MCF 10A (cell line): Measurements from ENCODE around the gene TBXAS1. TPM values are rescaled to one million over a fixed set of nuclear protein-coding genes. Genes with fewer than 3 reads are reported as not detected.

Experiments used
- BruUV-seq: library from RNA; stranded (reverse); fragments of 400-500 nt; replicated peaks from 2 replicates; lab custom pipeline; 2021; lab: Mats Ljungman, UMichigan
- CTCF ChIA-PET: fragments of 300-600 bp; sonication (Branson Sonifier 250); formaldehyde crosslinking; extraction: SDS; loops from one replicate; lab custom pipeline; 2021; ENCODE audit warnings: antibody characterized with exemption, inconsistent platforms; lab: Yijun Ruan, JAX
- POLR2A ChIA-PET: fragments of 300-600, 350-650 bp; sonication (Branson Sonifier 250); formaldehyde crosslinking; extraction: SDS; loops from one replicate; lab custom pipeline; 2020; ENCODE audit warnings: antibody characterized with exemption, inconsistent platforms; lab: Yijun Ruan, JAX
- DNase-seq: peaks from one replicate; pipeline ENCODE4 v3.0.0-alpha.2; 2018; ENCODE audit not compliant: unreplicated experiment
- H3K27ac Mint-ChIP-seq: one replicate; pipeline ENCODE4 v1.8.0; 2022; ENCODE audit warnings: mild to moderate bottlenecking, low read depth, mixed read lengths; ENCODE audit not compliant: unreplicated experiment
- H3K27me3 Mint-ChIP-seq: one replicate; pipeline ENCODE4 v1.8.0; 2022; ENCODE audit warnings: mixed read lengths; ENCODE audit not compliant: insufficient read depth, unreplicated experiment
- H3K36me3 Mint-ChIP-seq: one replicate; pipeline ENCODE4 v1.8.0; 2022; ENCODE audit warnings: mild to moderate bottlenecking, moderate library complexity, mixed read lengths; ENCODE audit not compliant: insufficient read depth, unreplicated experiment
- H3K4me1 Mint-ChIP-seq: one replicate; pipeline ENCODE4 v1.8.0; 2022; ENCODE audit warnings: mixed read lengths; ENCODE audit not compliant: insufficient read depth, unreplicated experiment
- H3K4me3 Mint-ChIP-seq: one replicate; pipeline ENCODE4 v1.8.0; 2022; ENCODE audit warnings: mild to moderate bottlenecking, moderate library complexity, mixed read lengths; ENCODE audit not compliant: unreplicated experiment
- H3K9me3 Mint-ChIP-seq: one replicate; pipeline ENCODE4 v1.8.0; 2022; ENCODE audit warnings: mixed read lengths; ENCODE audit not compliant: unreplicated experiment
- CTCF ChIP-seq: fragments of 200-600 bp; IDR thresholded peaks from one replicate; pipeline ENCODE4 v1.8.0; 2022; ENCODE audit warnings: antibody characterized with exemption, mild to moderate bottlenecking; ENCODE audit not compliant: unreplicated experiment
- intact Hi-C: fragments of 100-400 bp; cut with micrococcal nuclease; formaldehyde crosslinking; loops from 2 replicates; pipeline ENCODE4 v1.14.1; 2022
- total RNA-seq: library from RNA; stranded (reverse); gene quantifications from 2 replicates; pipeline ENCODE4 v1.2.3, GENCODE V29; 2022

Gene TBXAS1
- total RNA-seq, 1 experiment from 2014 or later: 1.5 TPM

GRCh38 chr7:139869886-139870285, 40.8 kb downstream of the TBXAS1 start:
- BruUV-seq: no TSS peak
- intact Hi-C loops: no loop called here
- no peak for TF ChIP-seq CTCF
- no peaks in the 10 kb centered on the region for H3K36me3 Mint-ChIP-seq
- ChIA-PET CTCF (no interaction called here), POLR2A (interaction anchor here (0.7 to 0.9 kb wide), 2 partner anchors 12 to 42 kb away, joined by 3 read pairs; no protein-coding TSS in a partner anchor)
- no peaks in the 10 kb centered on the region for H3K27me3 Mint-ChIP-seq
- no peak overlapping the region for H3K4me3 Mint-ChIP-seq
- H3K9me3 Mint-ChIP-seq: peaks cover 15% of the 10 kb centered on the region
- no peak for DNase-seq
- no peaks in the 10 kb centered on the region for H3K4me1 Mint-ChIP-seq
- no peak overlapping the region for H3K27ac Mint-ChIP-seq

- Mint-ChIP-seq H3K4me1 (no peaks in the 10 kb centered on the region), H3K4me3 (no peak overlapping the region), H3K27ac (no peak overlapping the region), H3K36me3 (no peaks in the 10 kb centered on the region), H3K27me3 (no peaks in the 10 kb centered on the region), H3K9me3 (peaks cover 10% of the 10 kb centered on the region)
- no TSS peak for BruUV-seq
- TF ChIP-seq CTCF: no peak
- CTCF ChIA-PET: no interaction called here
- DNase-seq: no peak
- POLR2A ChIA-PET: interaction anchor here (0.7 to 0.9 kb wide), 2 partner anchors 12 to 43 kb away, joined by 3 read pairs; no protein-coding TSS in a partner anchor
- intact Hi-C loops: no loop called here
Observed at GRCh38 chr7:139870380-139870779, 41.3 kb downstream of the TBXAS1 start.

GRCh38 chr7:139871331-139871730, 42.3 kb downstream of the TBXAS1 start:
- intact Hi-C loops: no loop called here
- CTCF ChIA-PET: no interaction called here
- DNase-seq: no peak
- Mint-ChIP-seq H3K36me3 (no peaks in the 10 kb centered on the region), H3K4me1 (no peaks in the 10 kb centered on the region), H3K27me3 (no peaks in the 10 kb centered on the region), H3K9me3 (peaks cover 6% of the 10 kb centered on the region), H3K27ac (no peak overlapping the region), H3K4me3 (no peak overlapping the region)
- POLR2A ChIA-PET: no interaction called here
- TF ChIP-seq CTCF: no peak
- no TSS peak for BruUV-seq

DNA sequence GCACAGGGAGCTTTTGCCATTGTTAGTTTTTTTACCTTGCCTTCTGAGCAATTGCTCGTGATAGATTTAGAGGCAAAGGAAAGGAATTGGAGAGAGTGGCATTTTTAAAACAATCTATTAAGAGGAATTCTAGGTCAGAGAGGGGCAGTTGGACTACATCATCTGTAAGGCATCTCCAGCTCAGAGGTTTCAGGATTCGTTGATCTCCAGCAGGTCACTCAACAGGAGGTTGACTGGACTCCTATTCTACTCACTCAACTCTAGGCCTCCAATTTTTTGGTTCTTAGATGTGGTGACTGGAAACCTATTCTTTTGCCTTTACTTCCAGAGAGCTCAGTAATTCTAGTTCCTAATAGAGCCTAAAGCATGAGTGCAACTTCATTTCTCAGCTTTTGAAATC, 42.8 kb downstream of the TBXAS1 start:
- DNase-seq: no peak
- CTCF ChIA-PET: no interaction called here
- Mint-ChIP-seq H3K27me3 (no peaks in the 10 kb centered on the region), H3K9me3 (peaks cover under 1% of the 10 kb centered on the region), H3K36me3 (no peaks in the 10 kb centered on the region), H3K27ac (no peak overlapping the region), H3K4me3 (no peak overlapping the region), H3K4me1 (no peaks in the 10 kb centered on the region)
- no TSS peak for BruUV-seq
- TF ChIP-seq CTCF: no peak
- intact Hi-C loops: no loop called here
- POLR2A ChIA-PET: no interaction called here
